Right cardiac atrium (tissue), 5 donors: ENCODE data around the gene MS4A6E. TPM values are rescaled to one million over a fixed set of nuclear protein-coding genes. Genes with fewer than 3 reads are reported as not detected.
A peak's percentile ranks its signal among the peaks of the same experiment; 100 is the strongest.
"Not testable (repeated sequence)": the region's sequence is repeated elsewhere in the genome, so short reads cannot be mapped to it uniquely, and the experiment has no call there.

Experiments used
- ATAC-seq, 2 donors: fragments of 200-7000 bp; cut with Tn5 transposase; one replicate each; pipeline versions ENCODE4 v1.8.0 to v1.9.1; 2020; ENCODE audit warnings: moderate library complexity in 2 of 2, mild to moderate bottlenecking in 1 of 2
- DNase-seq, 3 donors: peaks; one replicate each; pipeline ENCODE4 v3.0.0-alpha.2; 2020
- H3K27ac ChIP-seq: one replicate; pipeline ENCODE4 v1.5.1; 2013; ENCODE audit warnings: mild to moderate bottlenecking, low read length, control low read depth, moderate library complexity
- H3K27me3 ChIP-seq: one replicate; pipeline ENCODE4 v1.6.1; 2013; ENCODE audit not compliant: control insufficient read depth, insufficient read depth
- H3K4me1 ChIP-seq: one replicate; pipeline ENCODE4 v1.6.1; 2013; ENCODE audit warnings: low read length; ENCODE audit not compliant: control insufficient read depth, insufficient read depth
- H3K4me3 ChIP-seq: one replicate; pipeline ENCODE4 v1.5.1; 2013; ENCODE audit warnings: low read length, control low read depth
- H3K9me3 ChIP-seq: one replicate; pipeline ENCODE4 v1.6.1; 2013; ENCODE audit warnings: low read length; ENCODE audit not compliant: control insufficient read depth
- WGBS: extraction: QIAGEN DNeasy Blood & Tissue Kit; methylation state at CpG from one replicate; pipeline ENCODE4 v1.1.7; 2013; 5-methylcytosine and 5-hydroxymethylcytosine counted together
- intact Hi-C, 4 donors: fragments of 100-400 bp; cut with DNase I; formaldehyde crosslinking; loops; one replicate each; pipeline versions ENCODE4 v1.11.0 to v1.14.0; 2022 to 2023
- long read RNA-seq, 4 donors: library from polyadenylated mRNA; unstranded; transcript quantifications; one replicate each; pipeline ENCODE4 v2.0.0, GENCODE V29; 2020 to 2021
- polyA plus RNA-seq: library from polyadenylated mRNA; stranded (reverse); fragments of 200-250 nt; gene quantifications from one replicate; pipeline ENCODE4 v1.2.3, GENCODE V29; 2013
- total RNA-seq, 4 donors: library from RNA; stranded (reverse); fragmentation: NEBNext Ultra II Directional; extraction: Animal tissue kit (Norgen Biotek cat#: 25700); gene quantifications; one replicate each; pipeline ENCODE4 v1.2.1, GENCODE V29; 2021
- donor health status: healthy with polysubstance abuse.
- donor health status: DM: no; HTN: yes; CAD: no.
- donor health status: DM: no; HTN: no; CAD: no.
- donor health status: DM: no; HTN: yes; CAD: no; lungs with severe emphysema.
- donor health status: DM: yes; HTN: yes; CAD: no.

Gene MS4A6E
- total RNA-seq (not detected), polyA plus RNA-seq (not detected)
- long read RNA-seq, donor 1 = 0 reads
- long read RNA-seq, donor 2, partial matches to known transcripts = 0 of 1 reads
- long read RNA-seq, donor 2, other reads (novel, unspliced or antisense) = 1 of 1 reads
- long read RNA-seq, donor 3 = 0 reads
- long read RNA-seq, donor 4 = 0 reads

GRCh38 chr11:60326955-60327354 lies at the start of gene MS4A6E:
Gene MS4A6E (plus strand): TSS chr11:60327255. CDS start chr11:60334896, 7,641 bp downstream.
- no peak within 1 kb of the TSS for H3K4me3 ChIP-seq
- H3K27me3 ChIP-seq = no peaks in the 10 kb centered on the region
- H3K4me1 ChIP-seq = no peaks in the 10 kb centered on the region
- no peak for ATAC-seq
- 72% methylated on average over 1 of the region's 1 CpG for WGBS
- H3K9me3 ChIP-seq = peaks cover 3% of the 10 kb centered on the region
- intact Hi-C loops = no loop called here
- H3K27ac ChIP-seq = no peak within 1 kb of the TSS
- no peak for DNase-seq

- H3K27ac ChIP-seq = no peak within 1 kb of the TSS
- H3K4me3 ChIP-seq = no peak within 1 kb of the TSS
- no peaks in the 10 kb centered on the region for H3K4me1 ChIP-seq
- intact Hi-C loops = no loop called here
- peak; percentile 60 to 62 for ATAC-seq
- no peaks in the 10 kb centered on the region for H3K9me3 ChIP-seq
- 77% methylated on average over 3 of the region's 3 CpGs for WGBS
- no peaks in the 10 kb centered on the region for H3K27me3 ChIP-seq
- DNase-seq = peak in 1 of 3 donors; percentile 38
These were observed 46.6 kb upstream of the MS4A6E start, which contains the start of gene MS4A4A for GRCh38 chr11:60280412-60280811. Gene MS4A4A (plus strand): TSS chr11:60280666. CDS start chr11:60280676, 10 bp downstream.

GRCh38 chr11:60281485-60281884 lies 45.6 kb upstream of the MS4A6E start:
- no peaks in the 10 kb centered on the region for H3K27me3 ChIP-seq
- H3K4me3 ChIP-seq = no peak overlapping the region
- H3K4me1 ChIP-seq = no peaks in the 10 kb centered on the region
- DNase-seq (no peak), ATAC-seq (no peak)
- intact Hi-C loops = no loop called here
- WGBS = 42% methylated on average over 2 of the region's 2 CpGs
- no peaks in the 10 kb centered on the region for H3K9me3 ChIP-seq
- H3K27ac ChIP-seq = no peak overlapping the region

GRCh38 chr11:60282286-60282685 lies 44.8 kb upstream of the MS4A6E start:
- Histone ChIP-seq H3K4me3 (peak overlapping the region; percentile 20), H3K27ac (no peak overlapping the region), H3K27me3 (no peaks in the 10 kb centered on the region), H3K9me3 (no peaks in the 10 kb centered on the region), H3K4me1 (no peaks in the 10 kb centered on the region)
- ATAC-seq = no peak
- no peak for DNase-seq
- WGBS = 71% methylated on average over 2 of the region's 2 CpGs
- intact Hi-C loops = no loop called here

DNA sequence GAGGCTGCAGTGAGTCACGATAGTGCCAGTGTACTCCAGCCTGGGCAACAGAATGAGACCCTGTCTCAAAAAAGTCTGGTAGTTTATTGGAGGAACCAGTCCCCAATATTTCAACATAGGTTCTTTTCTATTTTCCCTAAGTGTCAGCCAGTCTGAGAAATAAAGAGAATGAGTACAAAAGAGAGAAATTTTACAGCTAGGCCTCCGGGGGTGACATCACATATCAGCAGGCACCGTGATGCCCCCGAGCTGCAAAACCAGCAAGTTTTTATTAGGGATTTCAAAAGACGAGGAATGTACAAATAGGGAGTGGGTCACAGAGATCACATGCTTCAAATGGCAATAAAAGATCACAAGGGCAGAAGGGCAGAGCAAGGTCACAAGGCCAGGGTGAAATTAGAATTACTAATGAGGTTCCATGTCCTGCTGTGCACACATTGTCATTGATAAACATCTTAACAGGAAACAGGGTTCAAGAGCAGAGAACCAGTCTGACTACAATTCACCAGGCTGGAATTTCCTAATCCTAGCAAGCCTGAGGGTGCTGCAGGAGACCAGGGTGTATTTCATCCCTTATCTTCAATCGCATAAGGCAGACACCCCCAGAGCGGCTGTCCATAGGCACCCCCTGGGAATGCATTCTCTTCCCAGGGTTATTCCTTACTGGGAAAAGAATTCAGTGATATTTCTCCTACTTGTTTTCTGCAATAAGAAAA lies 41.5 kb upstream of the MS4A6E start:
- H3K27ac ChIP-seq, H3K4me1 ChIP-seq, DNase-seq, H3K4me3 ChIP-seq, intact Hi-C loops, H3K9me3 ChIP-seq, ATAC-seq, H3K27me3 ChIP-seq: not testable (repeated sequence)
- 63% methylated on average over 7 of the region's 7 CpGs for WGBS

- Histone ChIP-seq H3K27me3 (no peaks in the 10 kb centered on the region), H3K9me3 (no peaks in the 10 kb centered on the region)
- intact Hi-C loops = no loop called here
These were observed 38.5 kb upstream of the MS4A6E start for GRCh38 chr11:60288531-60288930.

GRCh38 chr11:60292145-60292544 lies 34.9 kb upstream of the MS4A6E start:
- DNase-seq = no peak
- Histone ChIP-seq H3K4me3 (no peak overlapping the region), H3K4me1 (no peaks in the 10 kb centered on the region), H3K27me3 (no peaks in the 10 kb centered on the region), H3K27ac (no peak overlapping the region), H3K9me3 (no peaks in the 10 kb centered on the region)
- WGBS = 84% methylated on average over 2 of the region's 2 CpGs
- no peak for ATAC-seq
- intact Hi-C loops = no loop called here

More at GRCh38 chr11:60288531-60288930, 38.5 kb upstream of the MS4A6E start:
- Histone ChIP-seq H3K27ac (no peak overlapping the region), H3K4me1 (no peaks in the 10 kb centered on the region), H3K4me3 (no peak overlapping the region)
- no peak for ATAC-seq
- DNase-seq = no peak
- 97% methylated on average over 1 of the region's 1 CpG for WGBS

GRCh38 chr11:60301178-60301577 lies 25.9 kb upstream of the MS4A6E start:
- Histone ChIP-seq H3K27me3 (no peaks in the 10 kb centered on the region), H3K27ac (no peak overlapping the region), H3K4me3 (no peak overlapping the region), H3K9me3 (no peaks in the 10 kb centered on the region), H3K4me1 (no peaks in the 10 kb centered on the region)
- WGBS = 83% methylated on average over 3 of the region's 3 CpGs
- no peak for ATAC-seq
- intact Hi-C loops = no loop called here
- DNase-seq = no peak

DNA sequence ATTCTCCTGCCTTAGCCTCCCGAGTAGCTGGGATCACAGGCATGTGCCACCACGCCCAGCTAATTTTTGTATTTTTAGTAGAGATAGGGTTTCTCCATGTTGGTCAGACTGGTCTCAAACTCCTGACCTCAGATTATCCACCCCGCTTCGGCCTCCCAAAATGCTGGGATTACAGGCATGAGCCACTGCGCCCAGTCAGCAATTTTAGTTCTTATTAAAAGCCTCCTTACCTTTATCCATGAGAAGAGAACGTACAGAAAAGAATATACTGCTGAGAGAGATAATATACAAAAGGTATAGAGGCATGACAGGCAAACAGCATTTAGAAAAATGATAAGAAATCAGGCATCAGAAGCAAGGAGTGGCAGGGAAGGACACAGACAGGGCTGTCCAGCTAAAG lies 25.2 kb upstream of the MS4A6E start:
- ATAC-seq, H3K27ac ChIP-seq, H3K27me3 ChIP-seq, intact Hi-C loops, H3K9me3 ChIP-seq, DNase-seq, H3K4me1 ChIP-seq, H3K4me3 ChIP-seq: not testable (repeated sequence)
- 81% methylated on average over 6 of the region's 6 CpGs for WGBS

- intact Hi-C loops = no loop called here
- H3K27ac ChIP-seq = no peak overlapping the region
- no peak overlapping the region for H3K4me3 ChIP-seq
- no peak for DNase-seq
- H3K4me1 ChIP-seq = no peaks in the 10 kb centered on the region
- no peak for ATAC-seq
- H3K27me3 ChIP-seq = no peaks in the 10 kb centered on the region
- 87% methylated on average over 5 of the region's 5 CpGs for WGBS
- no peaks in the 10 kb centered on the region for H3K9me3 ChIP-seq
These were observed 23.4 kb upstream of the MS4A6E start for GRCh38 chr11:60303661-60304060.

- no peaks in the 10 kb centered on the region for H3K4me1 ChIP-seq
- ATAC-seq (no peak), DNase-seq (no peak)
- 67% methylated on average over 3 of the region's 3 CpGs for WGBS
- intact Hi-C loops = no loop called here
- H3K27me3 ChIP-seq = no peaks in the 10 kb centered on the region
- no peak overlapping the region for H3K27ac ChIP-seq
- H3K4me3 ChIP-seq = no peak overlapping the region
- H3K9me3 ChIP-seq = no peaks in the 10 kb centered on the region
These were observed 21.0 kb upstream of the MS4A6E start for GRCh38 chr11:60305906-60306619.
